Sigmoid colon (tissue), 3 donors: ENCODE results near the gene ATG101.

Experiments used
- CTCF ChIP-seq, 4 experiments: fragments of 450-650 bp in 3 of 4; fragments of 200-600 bp in 1 of 4; IDR thresholded peaks; one replicate each; pipeline ENCODE4 v1.5.1; 2016 to 2019; ENCODE audit warnings: antibody characterized with exemption in 4 of 4, mild to moderate bottlenecking in 3 of 4, moderate library complexity in 2 of 4
- POLR2A ChIP-seq, 2 donors: fragments of 450-650 bp; IDR thresholded peaks; one replicate each; pipeline ENCODE4 v1.6.1; 2016; ENCODE audit warnings: antibody characterized with exemption in 2 of 2, mild to moderate bottlenecking in 2 of 2, moderate library complexity in 2 of 2

- TF ChIP-seq CTCF (IDR thresholded peaks at IDR 0.05): no peak
- no peak for TF ChIP-seq POLR2A (IDR thresholded peaks at IDR 0.05)
These were observed 9.1 kb upstream of the ATG101 start for GRCh38 chr12:52060498-52061177.
